Measurements from ENCODE around the gene TUBA4B.

DNA sequence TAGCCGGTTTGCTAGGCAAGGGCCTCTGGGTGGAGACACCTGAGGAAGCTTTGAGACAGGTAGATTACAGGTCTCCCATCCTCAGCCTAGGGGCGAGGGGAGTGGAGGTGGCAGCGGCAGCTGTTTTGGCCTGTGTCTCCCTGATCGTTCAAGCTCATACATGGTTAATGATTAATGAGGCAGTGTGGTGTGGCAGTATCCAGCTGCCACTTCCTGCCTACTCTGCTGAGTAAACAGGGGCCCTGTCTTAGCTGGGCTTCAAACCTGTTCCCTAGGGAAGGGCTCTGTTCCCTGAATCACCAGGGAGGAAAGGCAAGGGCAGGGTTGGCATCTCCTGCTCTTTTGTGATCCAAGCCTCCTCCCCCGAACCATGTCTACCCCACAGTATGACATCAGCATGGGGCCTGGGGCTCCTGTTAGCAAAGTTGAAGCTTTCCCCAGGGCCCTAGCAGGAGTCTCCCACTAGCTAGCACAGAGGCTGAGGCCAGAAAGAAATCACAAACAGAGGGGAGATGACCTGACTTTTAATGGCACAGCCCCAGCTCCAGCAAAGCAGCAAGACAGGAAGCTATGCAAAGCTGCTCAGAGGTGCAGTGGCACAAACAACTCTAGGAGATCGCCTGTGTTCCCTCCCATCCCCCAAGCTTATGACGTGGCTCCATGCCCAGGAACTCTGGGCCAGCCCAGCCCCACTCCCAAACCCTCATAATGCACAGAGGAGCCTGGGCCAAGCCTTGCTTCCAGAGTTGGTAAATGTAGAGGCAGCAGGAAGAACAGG, 3.7 kb upstream of the TUBA4B start:
- TF ChIP-seq EP300 (IDR thresholded peaks at IDR 0.05) (no peak), POLR2AphosphoS5 (IDR thresholded peaks at IDR 0.05) (peak; percentile 46), POLR2A (IDR thresholded peaks at IDR 0.05) (no peak)
- TF ChIP-seq, protein P1, sequence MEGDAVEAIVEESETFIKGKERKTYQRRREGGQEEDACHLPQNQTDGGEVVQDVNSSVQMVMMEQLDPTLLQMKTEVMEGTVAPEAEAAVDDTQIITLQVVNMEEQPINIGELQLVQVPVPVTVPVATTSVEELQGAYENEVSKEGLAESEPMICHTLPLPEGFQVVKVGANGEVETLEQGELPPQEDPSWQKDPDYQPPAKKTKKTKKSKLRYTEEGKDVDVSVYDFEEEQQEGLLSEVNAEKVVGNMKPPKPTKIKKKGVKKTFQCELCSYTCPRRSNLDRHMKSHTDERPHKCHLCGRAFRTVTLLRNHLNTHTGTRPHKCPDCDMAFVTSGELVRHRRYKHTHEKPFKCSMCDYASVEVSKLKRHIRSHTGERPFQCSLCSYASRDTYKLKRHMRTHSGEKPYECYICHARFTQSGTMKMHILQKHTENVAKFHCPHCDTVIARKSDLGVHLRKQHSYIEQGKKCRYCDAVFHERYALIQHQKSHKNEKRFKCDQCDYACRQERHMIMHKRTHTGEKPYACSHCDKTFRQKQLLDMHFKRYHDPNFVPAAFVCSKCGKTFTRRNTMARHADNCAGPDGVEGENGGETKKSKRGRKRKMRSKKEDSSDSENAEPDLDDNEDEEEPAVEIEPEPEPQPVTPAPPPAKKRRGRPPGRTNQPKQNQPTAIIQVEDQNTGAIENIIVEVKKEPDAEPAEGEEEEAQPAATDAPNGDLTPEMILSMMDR (IDR thresholded peaks at IDR 0.05): no peak
